Pancreas (tissue), 10 donors: ENCODE data around the gene TBC1D8. TPM values are rescaled to one million over a fixed set of nuclear protein-coding genes. Genes with fewer than 3 reads are reported as not detected.

Experiments used
- ATAC-seq, 4 donors: fragments of 200-7000 bp; cut with Tn5 transposase; one replicate each; pipeline versions ENCODE4 v1.8.0 to v1.9.1; 2020; ENCODE audit warnings: mild to moderate bottlenecking in 4 of 4, moderate library complexity in 4 of 4
- DNase-seq, 6 donors: peaks; one replicate each; pipeline ENCODE4 v3.0.0-alpha.2; 2020
- FAIRE-seq: peaks from 2 replicates; lab custom pipeline; 2012; peaks lifted over from hg19 to GRCh38; lab: Jason Lieb, UNC
- H3K27ac ChIP-seq, 4 donors: fragments of 200-600 bp; sonication (generic); 1 replicate in 3 of 4; 2 replicates in 1 of 4; pipeline versions ENCODE4 v1.5.0 to v1.8.0; 2020
- H3K27me3 ChIP-seq, 4 donors: fragments of 200-600 bp; one replicate each; pipeline ENCODE4 v1.8.0; 2021
- H3K36me3 ChIP-seq, 3 donors: fragments of 200-600 bp; sonication (generic) in 1 of 3; one replicate each; pipeline versions ENCODE4 v1.5.0 to v1.8.0; 2020 to 2021
- H3K4me1 ChIP-seq, 3 donors: fragments of 200-600 bp; one replicate each; pipeline ENCODE4 v1.8.0; 2021
- H3K4me3 ChIP-seq, 4 donors: fragments of 200-600 bp; sonication (generic) in 2 of 4; one replicate each; pipeline versions ENCODE4 v1.5.0 to v1.8.0; 2020 to 2021
- H3K9me3 ChIP-seq, 4 donors: fragments of 200-600 bp; one replicate each; pipeline ENCODE4 v1.8.0; 2021
- CTCF ChIP-seq, 4 donors: fragments of 200-600 bp; sonication (generic) in 3 of 4; IDR thresholded peaks; one replicate each; pipeline versions ENCODE4 v1.5.0 to v1.8.0; 2021; ENCODE audit warnings: antibody characterized with exemption in 4 of 4
- WGBS, 2 donors: extraction: QIAGEN DNeasy Blood & Tissue Kit; methylation state at CpG; one replicate each; pipeline ENCODE4 v1.1.7; 2013; 5-methylcytosine and 5-hydroxymethylcytosine counted together
- intact Hi-C, 3 donors: fragments of 100-400 bp; cut with DNase I; formaldehyde crosslinking; loops; one replicate each; pipeline versions ENCODE4 v1.11.1 to v1.14.2; 2022
- polyA plus RNA-seq, 2 donors: library from polyadenylated mRNA; stranded (reverse); fragments of 200-250 nt; gene quantifications; one replicate each; pipeline ENCODE4 v1.2.3, GENCODE V29; 2013
- total RNA-seq, 6 donors: library from RNA; stranded (reverse); fragmentation: NEBNext Ultra II Directional in 4 of 6; extraction: Animal tissue kit (Norgen Biotek cat#: 25700) in 4 of 6; gene quantifications; one replicate each; pipeline versions ENCODE4 v1.2.1 to v1.2.4, GENCODE V29; 2021 to 2023
- donor health status: healthy with polysubstance abuse.
- donor health status: DM: no; HTN: no; CAD: no; lungs with moderate emphysema.
- donor health status: DM: no; HTN: no; CAD: no.
- donor health status: control.
- donor health status: control.
- donor health status: Bipolar disorder and iron deficiency.
- donor health status: DM: yes; HTN: yes; CAD: no.
- donor health status: DM: no; HTN: no; CAD: no.
- donor health status: DM: no; HTN: no; CAD: no.
- donor health status: DM: yes; HTN: yes; CAD: no.

The TBC1D8 gene
- total and polyA plus RNA-seq, 8 donors: 21.3 to 46.2 (median 35.0) TPM

DNA sequence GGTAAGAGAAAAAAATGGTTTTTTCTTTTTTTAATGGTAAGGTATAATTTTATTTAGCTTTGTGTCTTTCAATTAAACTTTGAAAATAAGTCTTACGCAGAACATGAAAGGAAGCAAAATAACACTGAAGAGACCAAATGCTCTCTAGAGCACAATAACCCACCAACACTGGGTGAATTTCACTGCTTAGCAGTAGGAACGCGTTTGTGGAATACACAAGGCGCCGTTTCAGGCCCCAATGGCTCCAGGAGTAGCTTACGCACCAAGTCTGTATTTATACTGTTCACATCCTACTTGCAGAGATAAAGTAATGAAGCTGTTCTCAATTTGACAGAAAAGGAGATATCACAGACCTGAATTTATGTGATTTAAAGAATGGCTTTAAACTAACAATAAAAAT lies 125.6 kb downstream of the TBC1D8 start:
- no peak for ATAC-seq
- WGBS, 2 donors: 89 to 94% methylated on average over 6 of the region's 6 CpGs
- DNase-seq: no peak

DNA sequence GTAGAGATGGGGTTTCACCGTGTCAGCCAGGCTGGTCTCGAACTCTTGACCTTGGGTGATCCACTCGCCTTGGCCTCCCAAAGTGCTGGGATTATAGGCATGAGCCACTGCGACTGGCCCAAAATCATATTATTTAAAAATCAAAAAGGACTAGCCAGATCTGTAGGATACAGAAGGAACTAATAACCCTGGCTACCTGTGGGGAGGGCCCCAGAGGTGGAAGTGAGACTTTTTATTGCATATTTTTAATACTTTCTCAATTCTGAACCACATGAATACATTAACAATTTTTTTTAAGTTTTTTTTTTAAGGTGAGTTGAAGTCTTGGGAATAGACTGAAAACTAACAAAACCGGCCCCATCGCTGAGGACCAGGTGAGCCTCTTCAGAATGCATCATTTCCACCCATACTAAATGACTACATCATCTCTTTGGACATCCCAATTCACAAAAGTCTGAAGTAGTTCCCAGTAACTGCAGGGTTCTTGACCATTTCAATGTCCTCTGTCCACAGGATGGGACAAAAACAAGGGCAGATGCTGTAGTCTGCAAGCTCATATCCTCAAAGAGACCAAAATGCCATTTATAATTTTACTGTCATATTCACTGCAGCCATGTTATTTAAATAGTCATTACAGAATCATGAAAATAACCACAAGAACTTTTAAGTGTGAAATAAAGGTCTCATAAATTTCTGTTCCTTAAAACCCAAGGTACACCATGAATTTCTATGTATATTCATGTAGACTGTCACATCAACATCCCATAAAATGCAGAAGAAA lies 127.7 kb downstream of the TBC1D8 start:
- FAIRE-seq (no peak), DNase-seq (no peak), ATAC-seq (no peak)
- H3K4me1 ChIP-seq: no peaks in the 10 kb centered on the region
- H3K4me3 ChIP-seq: no peak overlapping the region
- H3K36me3 ChIP-seq: peaks cover 3 to 72% (median 8%) of the 10 kb centered on the region in 3 donors
- H3K9me3 ChIP-seq: no peaks in the 10 kb centered on the region
- no peak overlapping the region for H3K27ac ChIP-seq
- intact Hi-C loops: loop anchor here in 1 of 3 donors (5.0 kb wide), 1 partner anchor 129 kb away; the partner anchor contains the start of gene TBC1D8
- 95 to 98% methylated on average over 6 of the region's 6 CpGs for WGBS, 2 donors
- TF ChIP-seq CTCF (IDR thresholded peaks at IDR 0.05): no peak
- H3K27me3 ChIP-seq: no peaks in the 10 kb centered on the region

More for the DNA sequence above, 125.6 kb downstream of the TBC1D8 start:
- FAIRE-seq: no peak
- intact Hi-C loops: no loop called here
- H3K36me3 ChIP-seq: peaks cover 3 to 69% (median 8%) of the 10 kb centered on the region in 3 donors
- no peak overlapping the region for H3K27ac ChIP-seq
- no peak overlapping the region for H3K4me3 ChIP-seq
- no peaks in the 10 kb centered on the region for H3K4me1 ChIP-seq
- H3K27me3 ChIP-seq: no peaks in the 10 kb centered on the region
- no peaks in the 10 kb centered on the region for H3K9me3 ChIP-seq
- TF ChIP-seq CTCF (IDR thresholded peaks at IDR 0.05): no peak

GRCh38 chr2:101022221-101022620 lies 129.0 kb downstream of the TBC1D8 start:
- intact Hi-C loops: loop anchor here in 1 of 3 donors (5.0 kb wide), 1 partner anchor 130 kb away; the partner anchor contains the start of gene TBC1D8
- DNase-seq: no peak
- TF ChIP-seq CTCF (IDR thresholded peaks at IDR 0.05): no peak
- no peak for ATAC-seq
- no peak for FAIRE-seq
- no peaks in the 10 kb centered on the region for H3K9me3 ChIP-seq
- 84 to 86% methylated on average over 16 of the region's 16 CpGs for WGBS, 2 donors
- H3K4me1 ChIP-seq: no peaks in the 10 kb centered on the region
- no peak overlapping the region for H3K27ac ChIP-seq
- H3K36me3 ChIP-seq: peaks cover 3 to 59% (median 8%) of the 10 kb centered on the region in 3 donors
- no peaks in the 10 kb centered on the region for H3K27me3 ChIP-seq
- H3K4me3 ChIP-seq: no peak overlapping the region

DNA sequence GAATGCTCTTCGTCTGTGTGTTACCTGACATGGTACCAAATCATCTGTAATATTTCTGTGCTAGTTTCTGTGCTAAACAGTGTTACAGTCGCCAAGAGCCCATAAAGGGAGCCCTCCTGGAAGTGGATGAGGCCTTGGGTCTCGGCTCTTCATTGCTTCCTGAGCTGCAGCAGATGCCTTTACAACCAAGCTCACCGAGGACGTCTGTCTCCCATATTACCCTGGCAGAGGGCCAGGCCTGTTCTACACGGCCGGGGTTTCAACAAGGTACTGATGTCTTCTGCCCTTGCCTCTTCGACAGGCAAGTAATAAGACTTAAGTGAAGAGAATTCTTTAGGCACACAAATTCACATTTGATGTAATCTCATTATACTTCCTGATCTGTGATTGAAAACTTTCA lies 132.2 kb downstream of the TBC1D8 start:
- intact Hi-C loops: no loop called here
- WGBS, 2 donors: 57 to 62% methylated on average over 8 of the region's 8 CpGs
- DNase-seq: peak in 1 of 6 donors; percentile 21
- no peak for ATAC-seq
- FAIRE-seq: no peak
- no peak for TF ChIP-seq CTCF (IDR thresholded peaks at IDR 0.05)
- H3K27me3 ChIP-seq: no peaks in the 10 kb centered on the region
- no peaks in the 10 kb centered on the region for H3K4me1 ChIP-seq
- H3K27ac ChIP-seq: no peak overlapping the region
- peaks cover 3 to 41% (median 3%) of the 10 kb centered on the region in 3 donors for H3K36me3 ChIP-seq
- no peaks in the 10 kb centered on the region for H3K9me3 ChIP-seq
- H3K4me3 ChIP-seq: no peak overlapping the region

- Histone ChIP-seq H3K36me3 (peaks cover 0 to 41% (median 1%) of the 10 kb centered on the region in 3 donors), H3K4me3 (no peak overlapping the region), H3K9me3 (no peaks in the 10 kb centered on the region), H3K27me3 (no peaks in the 10 kb centered on the region), H3K27ac (no peak overlapping the region), H3K4me1 (no peaks in the 10 kb centered on the region)
- TF ChIP-seq CTCF (IDR thresholded peaks at IDR 0.05): no peak
- no peak for FAIRE-seq
- intact Hi-C loops: no loop called here
- DNase-seq: no peak
- no peak for ATAC-seq
- 78 to 83% methylated on average over 3 of the region's 3 CpGs for WGBS, 2 donors
These were observed 133.8 kb downstream of the TBC1D8 start for GRCh38 chr2:101017371-101017770.
